Esophagus muscularis mucosa (tissue), 4 donors: ENCODE data around the gene APOBEC3A.
"Not testable (repeated sequence)": the region's sequence is repeated elsewhere in the genome, so short reads cannot be mapped to it uniquely, and the experiment has no call there.

Source experiments
- EP300 ChIP-seq: sonication (generic); formaldehyde crosslinking; IDR thresholded peaks from one replicate; pipeline ENCODE4 v1.6.1; 2017; ENCODE audit warnings: antibody characterized with exemption
- POLR2A ChIP-seq: fragments of 450-650 bp; IDR thresholded peaks from one replicate; pipeline ENCODE4 v1.6.1; 2017; ENCODE audit warnings: antibody characterized with exemption, moderate library complexity, mild to moderate bottlenecking, low read depth
- TF ChIP-seq, protein P1 (sequence below), 3 experiments: fragments of 200-600 bp in 2 of 3; fragments of 450-650 bp in 1 of 3; sonication (generic) in 2 of 3; IDR thresholded peaks; one replicate each; pipeline ENCODE4 v1.5.1; 2017 to 2019; ENCODE audit warnings: antibody characterized with exemption in 3 of 3, mild to moderate bottlenecking in 2 of 3, moderate library complexity in 1 of 3

DNA sequence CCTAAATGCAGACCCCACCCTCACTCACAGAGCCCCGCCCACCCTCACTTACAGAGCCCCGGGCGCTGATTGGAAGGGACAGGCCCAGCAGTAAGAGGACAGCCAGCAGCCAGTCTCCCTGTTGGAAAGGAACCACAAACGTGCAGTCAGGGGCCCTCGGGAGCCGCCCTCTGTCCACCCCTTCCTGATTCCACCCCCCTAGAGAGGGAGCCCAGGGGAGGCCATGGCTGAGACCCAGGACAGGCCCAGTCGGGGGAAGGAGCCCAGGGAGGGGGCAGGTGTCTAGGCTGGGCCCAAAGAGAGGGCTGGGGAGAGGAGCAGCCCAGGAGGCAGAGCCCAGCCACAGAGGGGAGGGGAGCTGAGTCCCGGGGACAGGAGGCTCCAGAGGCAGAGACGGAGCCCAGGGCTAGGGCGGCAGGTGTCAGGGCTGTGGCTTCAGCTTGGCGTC lies 5.9 kb downstream of the APOBEC3A start:
- TF ChIP-seq, protein P1, sequence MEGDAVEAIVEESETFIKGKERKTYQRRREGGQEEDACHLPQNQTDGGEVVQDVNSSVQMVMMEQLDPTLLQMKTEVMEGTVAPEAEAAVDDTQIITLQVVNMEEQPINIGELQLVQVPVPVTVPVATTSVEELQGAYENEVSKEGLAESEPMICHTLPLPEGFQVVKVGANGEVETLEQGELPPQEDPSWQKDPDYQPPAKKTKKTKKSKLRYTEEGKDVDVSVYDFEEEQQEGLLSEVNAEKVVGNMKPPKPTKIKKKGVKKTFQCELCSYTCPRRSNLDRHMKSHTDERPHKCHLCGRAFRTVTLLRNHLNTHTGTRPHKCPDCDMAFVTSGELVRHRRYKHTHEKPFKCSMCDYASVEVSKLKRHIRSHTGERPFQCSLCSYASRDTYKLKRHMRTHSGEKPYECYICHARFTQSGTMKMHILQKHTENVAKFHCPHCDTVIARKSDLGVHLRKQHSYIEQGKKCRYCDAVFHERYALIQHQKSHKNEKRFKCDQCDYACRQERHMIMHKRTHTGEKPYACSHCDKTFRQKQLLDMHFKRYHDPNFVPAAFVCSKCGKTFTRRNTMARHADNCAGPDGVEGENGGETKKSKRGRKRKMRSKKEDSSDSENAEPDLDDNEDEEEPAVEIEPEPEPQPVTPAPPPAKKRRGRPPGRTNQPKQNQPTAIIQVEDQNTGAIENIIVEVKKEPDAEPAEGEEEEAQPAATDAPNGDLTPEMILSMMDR (IDR thresholded peaks at IDR 0.05), result not testable (repeated sequence)
- TF ChIP-seq POLR2A, EP300: not testable (repeated sequence)
